Endothelial cell (in vitro differentiated cells): ENCODE measurements around the gene FRAT1. TPM values are rescaled to one million over a fixed set of nuclear protein-coding genes. Genes with fewer than 3 reads are reported as not detected.

Experiments used
- DNase-seq: peaks from one replicate; pipeline ENCODE4 v3.0.0; 2021; ENCODE audit warnings: low spot score
- H3K27ac Mint-ChIP-seq: one replicate; pipeline ENCODE4 v1.8.0; 2021; ENCODE audit warnings: mixed read lengths, inconsistent platforms; ENCODE audit not compliant: unreplicated experiment
- H3K27me3 Mint-ChIP-seq: one replicate; pipeline ENCODE4 v1.8.0; 2021; ENCODE audit warnings: mild to moderate bottlenecking, moderate library complexity, mixed read lengths, inconsistent platforms; ENCODE audit not compliant: unreplicated experiment
- H3K36me3 Mint-ChIP-seq: one replicate; pipeline ENCODE4 v1.8.0; 2021; ENCODE audit warnings: mild to moderate bottlenecking, low read depth, mixed read lengths, inconsistent platforms; ENCODE audit not compliant: unreplicated experiment
- H3K4me1 Mint-ChIP-seq: one replicate; pipeline ENCODE4 v1.8.0; 2021; ENCODE audit warnings: mild to moderate bottlenecking, mixed read lengths, inconsistent platforms; ENCODE audit not compliant: unreplicated experiment
- H3K4me3 Mint-ChIP-seq: one replicate; pipeline ENCODE4 v1.8.0; 2021; ENCODE audit warnings: mild to moderate bottlenecking, mixed read lengths, inconsistent platforms; ENCODE audit not compliant: unreplicated experiment
- H3K9me3 Mint-ChIP-seq: one replicate; pipeline ENCODE4 v1.8.0; 2021; ENCODE audit warnings: mixed read lengths, inconsistent platforms; ENCODE audit not compliant: unreplicated experiment
- total RNA-seq: library from RNA; stranded (reverse); fragmentation: NEBNext Ultra II Directional; extraction: Animal tissue kit (Norgen Biotek cat#: 25700); gene quantifications from one replicate; pipeline ENCODE4 v1.2.1, GENCODE V29; 2021; ENCODE audit not compliant: unreplicated experiment
- TF ChIP-seq, protein P1 (sequence below): fragments of 200-600 bp; sonication (generic); IDR thresholded peaks from one replicate; pipeline ENCODE4 v1.5.0; 2021; ENCODE audit warnings: antibody characterized with exemption; ENCODE audit not compliant: unreplicated experiment

FRAT1 gene
- total RNA-seq, 1 donor from 2014 or later: 8.0 TPM

DNA sequence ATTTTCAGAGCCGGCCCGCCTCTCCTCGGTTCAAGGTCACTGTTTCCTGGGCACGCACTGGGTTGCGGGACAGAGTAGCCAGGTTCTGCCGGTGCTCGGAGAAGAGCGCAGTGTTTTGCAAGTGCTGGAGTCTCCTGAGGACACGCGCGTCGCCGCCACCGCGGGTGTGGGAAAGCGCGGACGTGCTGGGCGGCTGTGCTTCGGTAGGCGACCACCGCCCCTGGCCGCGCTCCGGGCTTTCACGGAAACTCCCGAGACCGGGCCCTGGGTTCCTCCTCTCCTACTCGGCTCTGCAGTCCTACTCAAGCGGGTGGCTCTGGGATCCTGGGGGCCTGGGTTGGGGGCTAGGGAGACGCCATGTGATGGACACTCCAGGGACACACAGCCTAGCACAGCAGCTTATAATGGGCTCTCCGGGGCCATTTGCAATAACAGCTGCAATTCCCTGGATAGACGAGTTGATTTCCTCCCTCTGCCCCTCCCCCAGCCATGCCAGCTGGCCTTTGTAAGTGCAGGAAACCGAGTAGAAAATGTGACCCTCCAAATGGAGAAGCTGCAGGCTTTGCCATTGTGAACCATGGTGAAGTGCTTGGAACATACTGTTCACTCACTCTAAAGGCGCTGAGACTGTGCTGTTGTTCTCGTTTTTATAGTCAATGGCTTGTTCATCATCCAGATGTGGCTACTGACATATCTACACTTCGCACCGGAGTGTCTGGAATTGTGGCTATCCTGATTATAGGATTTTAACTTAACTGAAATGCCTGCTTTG, 2.1 kb downstream of the FRAT1 start:
- peak; percentile 60 for DNase-seq
- no peaks in the 10 kb centered on the region for H3K36me3 Mint-ChIP-seq
- TF ChIP-seq, protein P1, sequence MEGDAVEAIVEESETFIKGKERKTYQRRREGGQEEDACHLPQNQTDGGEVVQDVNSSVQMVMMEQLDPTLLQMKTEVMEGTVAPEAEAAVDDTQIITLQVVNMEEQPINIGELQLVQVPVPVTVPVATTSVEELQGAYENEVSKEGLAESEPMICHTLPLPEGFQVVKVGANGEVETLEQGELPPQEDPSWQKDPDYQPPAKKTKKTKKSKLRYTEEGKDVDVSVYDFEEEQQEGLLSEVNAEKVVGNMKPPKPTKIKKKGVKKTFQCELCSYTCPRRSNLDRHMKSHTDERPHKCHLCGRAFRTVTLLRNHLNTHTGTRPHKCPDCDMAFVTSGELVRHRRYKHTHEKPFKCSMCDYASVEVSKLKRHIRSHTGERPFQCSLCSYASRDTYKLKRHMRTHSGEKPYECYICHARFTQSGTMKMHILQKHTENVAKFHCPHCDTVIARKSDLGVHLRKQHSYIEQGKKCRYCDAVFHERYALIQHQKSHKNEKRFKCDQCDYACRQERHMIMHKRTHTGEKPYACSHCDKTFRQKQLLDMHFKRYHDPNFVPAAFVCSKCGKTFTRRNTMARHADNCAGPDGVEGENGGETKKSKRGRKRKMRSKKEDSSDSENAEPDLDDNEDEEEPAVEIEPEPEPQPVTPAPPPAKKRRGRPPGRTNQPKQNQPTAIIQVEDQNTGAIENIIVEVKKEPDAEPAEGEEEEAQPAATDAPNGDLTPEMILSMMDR: no peak
- H3K9me3 Mint-ChIP-seq: no peaks in the 10 kb centered on the region
- H3K4me1 Mint-ChIP-seq: peaks cover 31% of the 10 kb centered on the region
- H3K27ac Mint-ChIP-seq: peak overlapping the region; percentile 72
- peak overlapping the region; percentile 86 for H3K4me3 Mint-ChIP-seq
- peaks cover 26% of the 10 kb centered on the region for H3K27me3 Mint-ChIP-seq

DNA sequence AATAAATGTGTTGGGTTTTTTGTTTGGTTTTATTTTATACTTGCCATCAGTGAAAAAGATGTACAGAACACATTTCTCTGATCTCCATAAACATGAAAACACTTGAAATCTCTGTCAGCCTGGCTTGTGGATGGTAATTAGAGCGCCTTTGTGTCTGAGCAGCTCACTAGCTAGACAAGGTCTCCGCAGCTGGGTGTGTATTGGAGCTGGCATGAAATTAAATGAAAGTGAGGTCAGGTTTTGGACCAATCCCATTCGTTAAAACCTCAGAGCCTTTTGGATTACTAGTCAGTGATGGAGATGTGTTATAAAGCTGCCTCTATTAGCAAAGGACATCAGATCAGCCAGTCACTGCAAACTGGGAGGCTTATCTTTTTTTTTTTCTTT, 2.7 kb downstream of the FRAT1 start:
- peak overlapping the region; percentile 86 for H3K4me3 Mint-ChIP-seq
- peaks cover 31% of the 10 kb centered on the region for H3K4me1 Mint-ChIP-seq
- TF ChIP-seq, protein P1: no peak
- no peak for DNase-seq
- H3K36me3 Mint-ChIP-seq: no peaks in the 10 kb centered on the region
- H3K9me3 Mint-ChIP-seq: no peaks in the 10 kb centered on the region
- peaks cover 30% of the 10 kb centered on the region for H3K27me3 Mint-ChIP-seq
- peak overlapping the region; percentile 72 for H3K27ac Mint-ChIP-seq

DNA sequence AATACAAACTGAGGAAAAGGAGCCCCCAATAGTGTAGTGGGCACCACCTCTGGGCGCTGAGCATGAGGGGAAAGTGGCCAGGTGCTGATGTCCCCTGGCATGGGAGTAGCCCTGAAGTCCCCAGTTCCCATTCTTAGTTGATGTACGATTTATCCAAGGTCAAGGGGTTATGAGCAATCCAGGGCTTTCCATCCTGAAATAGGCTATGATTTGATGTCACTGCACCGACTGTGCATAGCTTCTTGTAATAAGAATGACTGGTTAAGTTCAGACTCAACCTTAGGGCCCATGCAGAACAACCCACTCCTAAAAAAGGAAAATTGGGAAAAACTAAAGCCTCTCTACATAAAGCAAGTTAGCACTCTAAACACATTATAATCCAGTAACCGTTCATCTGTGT, 4.4 kb downstream of the FRAT1 start:
- Mint-ChIP-seq H3K4me1 (peaks cover 23% of the 10 kb centered on the region), H3K4me3 (no peak overlapping the region), H3K27ac (no peak overlapping the region), H3K36me3 (peaks cover 7% of the 10 kb centered on the region), H3K9me3 (no peaks in the 10 kb centered on the region), H3K27me3 (peaks cover 21% of the 10 kb centered on the region)
- TF ChIP-seq, protein P1: no peak
- DNase-seq: no peak

DNA sequence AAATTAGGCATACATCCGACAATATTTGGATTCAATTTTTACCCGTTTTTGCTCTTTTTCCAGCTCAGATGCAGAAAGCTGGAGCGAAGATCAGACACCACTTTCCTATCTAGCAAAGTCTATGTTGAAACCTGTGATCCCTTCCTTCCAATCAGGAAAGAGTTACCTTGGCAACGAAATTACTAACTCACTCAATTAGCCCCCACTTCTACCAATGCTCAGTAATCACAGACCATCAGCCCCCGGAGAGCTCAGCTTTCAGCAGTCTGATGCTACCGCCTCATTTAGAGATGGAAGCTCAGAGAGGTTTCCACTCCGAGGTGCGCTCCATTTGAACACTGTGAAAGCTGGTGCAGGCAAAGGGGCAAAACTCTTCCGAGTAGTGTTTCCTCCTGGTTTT, 6.7 kb downstream of the FRAT1 start:
- Mint-ChIP-seq H3K27me3 (peaks cover 10% of the 10 kb centered on the region), H3K9me3 (no peaks in the 10 kb centered on the region), H3K4me1 (peaks cover 12% of the 10 kb centered on the region), H3K27ac (no peak overlapping the region), H3K36me3 (peaks cover 14% of the 10 kb centered on the region), H3K4me3 (no peak overlapping the region)
- TF ChIP-seq, protein P1: no peak
- DNase-seq: no peak

DNA sequence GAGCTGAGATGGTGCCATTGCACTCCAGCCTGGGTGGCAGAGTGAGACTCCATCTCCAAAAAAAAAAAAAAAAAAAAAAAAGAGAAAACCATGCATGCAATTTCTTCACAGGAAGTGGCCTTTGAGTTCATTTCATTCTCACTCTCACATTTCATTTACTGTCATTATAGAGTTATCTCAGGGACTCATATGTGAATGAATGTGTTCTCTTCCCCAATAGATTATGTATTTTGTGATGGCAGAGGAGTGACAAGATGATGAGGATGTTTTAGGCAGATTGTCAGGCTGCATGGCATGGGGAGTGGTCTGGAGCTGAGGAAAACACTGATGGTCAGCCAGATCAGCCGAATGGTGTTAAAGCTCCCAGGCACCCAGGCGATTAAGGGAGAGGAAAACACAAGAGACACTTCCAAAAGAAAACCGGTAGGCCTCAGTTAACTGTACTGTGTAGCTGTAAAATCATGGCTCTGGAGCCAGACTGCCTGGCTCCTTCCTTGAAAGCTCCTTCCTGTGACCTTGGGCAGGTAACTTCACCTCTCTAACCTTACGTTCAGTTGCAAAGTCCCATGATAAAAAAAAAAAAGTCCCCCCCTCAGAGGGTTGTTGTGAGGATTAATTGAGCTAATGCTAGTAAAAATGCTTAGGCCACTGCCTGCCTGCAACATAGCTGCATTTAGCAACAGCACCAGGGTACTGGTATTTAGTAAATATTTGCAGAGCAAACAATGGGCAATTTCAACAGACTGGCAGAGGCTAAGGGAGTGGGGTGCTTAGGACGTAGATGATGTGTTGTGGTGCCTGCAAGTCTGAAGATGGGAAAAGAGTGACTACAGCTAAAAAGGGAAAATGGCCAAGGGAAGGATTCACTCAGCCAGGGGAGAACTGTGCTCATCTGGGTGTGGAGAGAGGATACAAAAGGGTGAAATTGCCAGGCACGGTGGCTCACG, 8.6 kb downstream of the FRAT1 start:
- H3K36me3 Mint-ChIP-seq: peaks cover 21% of the 10 kb centered on the region
- H3K27ac Mint-ChIP-seq: no peak overlapping the region
- DNase-seq: no peak
- TF ChIP-seq, protein P1: no peak
- H3K4me3 Mint-ChIP-seq: no peak overlapping the region
- H3K4me1 Mint-ChIP-seq: peaks cover 14% of the 10 kb centered on the region
- H3K9me3 Mint-ChIP-seq: no peaks in the 10 kb centered on the region
- H3K27me3 Mint-ChIP-seq: peaks cover 11% of the 10 kb centered on the region
